Liver (tissue), 9 donors: ENCODE results near the gene LPAR6. TPM values are rescaled to one million over a fixed set of nuclear protein-coding genes. Genes with fewer than 3 reads are reported as not detected.
"Not testable (repeated sequence)": the region's sequence is repeated elsewhere in the genome, so short reads cannot be mapped to it uniquely, and the experiment has no call there.

ENCODE experiments used
- DNase-seq: peaks from one replicate; pipeline ENCODE4 v3.0.0-alpha.2; 2017; ENCODE audit warnings: low spot score
- H3K27ac ChIP-seq, 2 donors: one replicate each; pipeline ENCODE4 v1.7.0; 2013; ENCODE audit warnings: inconsistent platforms in 2 of 2, low read length in 2 of 2, control low read depth in 1 of 2, low read depth in 1 of 2, mild to moderate bottlenecking in 1 of 2
- H3K27me3 ChIP-seq, 4 donors: one replicate each; pipeline versions ENCODE4 v1.6.1 to v1.7.0; 2013; ENCODE audit warnings: low read length in 3 of 4, inconsistent platforms in 1 of 4, mild to moderate bottlenecking in 1 of 4, moderate library complexity in 1 of 4; ENCODE audit not compliant: control insufficient read depth in 4 of 4, insufficient read depth in 4 of 4
- H3K36me3 ChIP-seq, 4 donors: one replicate each; pipeline versions ENCODE4 v1.6.1 to v1.7.0; 2013; ENCODE audit warnings: low read length in 3 of 4, mild to moderate bottlenecking in 3 of 4, low read depth in 1 of 4, moderate library complexity in 1 of 4; ENCODE audit not compliant: control insufficient read depth in 4 of 4, insufficient read depth in 3 of 4
- H3K4me1 ChIP-seq, 4 donors: one replicate each; pipeline versions ENCODE4 v1.6.1 to v1.7.0; 2013; ENCODE audit warnings: low read length in 3 of 4, mild to moderate bottlenecking in 3 of 4, moderate library complexity in 1 of 4; ENCODE audit not compliant: control insufficient read depth in 4 of 4, insufficient read depth in 4 of 4
- H3K4me3 ChIP-seq, 3 donors: one replicate each; pipeline versions ENCODE4 v1.6.1 to v1.7.0; 2013; ENCODE audit warnings: low read length in 3 of 3, control low read depth in 1 of 3, low read depth in 1 of 3, mild to moderate bottlenecking in 1 of 3
- H3K9ac ChIP-seq, 2 donors: one replicate each; pipeline ENCODE4 v1.7.0; 2013; ENCODE audit warnings: low read length in 2 of 2, mild to moderate bottlenecking in 2 of 2, moderate library complexity in 2 of 2, control low read depth in 1 of 2, low read depth in 1 of 2
- H3K9me3 ChIP-seq, 4 donors: one replicate each; pipeline versions ENCODE4 v1.6.1 to v1.7.0; 2013; ENCODE audit warnings: low read length in 3 of 4; ENCODE audit not compliant: control insufficient read depth in 4 of 4
- EGR1 ChIP-seq, 2 donors: IDR thresholded peaks; 2 replicates each; pipeline ENCODE4 v1.6.1; 2016 to 2018; ENCODE audit warnings: antibody characterized with exemption in 2 of 2, low read depth in 2 of 2
- FOXA1 ChIP-seq: IDR thresholded peaks from 2 replicates; pipeline ENCODE4 v1.6.1; 2016; ENCODE audit warnings: antibody characterized with exemption
- FOXA2 ChIP-seq: IDR thresholded peaks from 2 replicates; pipeline ENCODE4 v1.6.1; 2016; ENCODE audit warnings: antibody characterized with exemption
- GABPA ChIP-seq, 2 donors: IDR thresholded peaks in 1 of 2; conservative IDR thresholded peaks in 1 of 2; 2 replicates each; pipeline ENCODE4 v1.6.1; 2016; ENCODE audit warnings: antibody characterized with exemption in 2 of 2, mild to moderate bottlenecking in 1 of 2, moderate library complexity in 1 of 2
- HNF4A ChIP-seq, 2 donors: conservative IDR thresholded peaks; 2 replicates each; pipeline ENCODE4 v1.6.1; 2016; ENCODE audit warnings: antibody characterized with exemption in 2 of 2, mild to moderate bottlenecking in 2 of 2
- HNF4G ChIP-seq: IDR thresholded peaks from 2 replicates; pipeline ENCODE4 v1.6.1; 2016; ENCODE audit warnings: antibody characterized with exemption
- JUND ChIP-seq, 2 donors: IDR thresholded peaks; 2 replicates each; pipeline ENCODE4 v1.6.1; 2016; ENCODE audit warnings: antibody characterized with exemption in 2 of 2
- NR2F2 ChIP-seq: IDR thresholded peaks from 2 replicates; pipeline ENCODE4 v1.6.1; 2016; ENCODE audit warnings: antibody characterized with exemption
- RAD21 ChIP-seq, 2 donors: IDR thresholded peaks; 2 replicates each; pipeline ENCODE4 v1.6.1; 2016; ENCODE audit warnings: antibody characterized with exemption in 2 of 2, mild to moderate bottlenecking in 2 of 2
- RXRA ChIP-seq, 2 donors: IDR thresholded peaks; 2 replicates each; pipeline ENCODE4 v1.6.1; 2017 to 2018; ENCODE audit warnings: antibody characterized with exemption in 2 of 2, mild to moderate bottlenecking in 1 of 2
- SP1 ChIP-seq: IDR thresholded peaks from 2 replicates; pipeline ENCODE4 v1.6.1; 2018; ENCODE audit warnings: antibody characterized with exemption, mild to moderate bottlenecking
- YY1 ChIP-seq: IDR thresholded peaks from 2 replicates; pipeline ENCODE4 v1.6.1; 2016; ENCODE audit warnings: antibody characterized with exemption, mild to moderate bottlenecking
- WGBS: extraction: QIAGEN DNeasy Blood & Tissue Kit; methylation state at CpG from one replicate; pipeline ENCODE4 v1.1.7; 2013; 5-methylcytosine and 5-hydroxymethylcytosine counted together
- polyA plus RNA-seq, 2 donors: library from polyadenylated mRNA; stranded (reverse) in 1 of 2; unstranded in 1 of 2; fragments of 200-250 nt in 1 of 2; fragments of >200 nt in 1 of 2; fragmentation: Nextera tagmentation in 1 of 2; extraction: Ambion mirVana in 1 of 2; gene quantifications; one replicate each; pipeline versions ENCODE4 v1.2.1 to v1.2.3, GENCODE V29; 2013 to 2015
- total RNA-seq, 2 donors: library from RNA; depleted of rRNA; stranded (reverse); fragments of >200 nt; gene quantifications; one replicate each; pipeline ENCODE4 v1.2.3, GENCODE V29; 2014
- TF ChIP-seq, protein P1 (sequence below): IDR thresholded peaks from 2 replicates; pipeline ENCODE4 v1.6.1; 2016; ENCODE audit warnings: antibody characterized with exemption
- TF ChIP-seq, protein P2 (sequence below): fragments of 150-350 bp; IDR thresholded peaks from 2 replicates; pipeline ENCODE4 v1.5.1; 2017; ENCODE audit warnings: improper control_type of control experiment, low read depth, low read length; ENCODE audit not compliant: missing input control
- TF ChIP-seq, protein P3 (sequence below): IDR thresholded peaks from 2 replicates; pipeline ENCODE4 v1.6.1; 2016; ENCODE audit warnings: antibody characterized with exemption
- donor health status: healthy.
- donor health status: healthy.
- donor health status: healthy.
- donor health status: healthy.
- donor health status: healthy.

LPAR6 gene
- total and polyA plus RNA-seq, 4 donors = 5.9 to 12.4 (median 9.5) TPM

DNA sequence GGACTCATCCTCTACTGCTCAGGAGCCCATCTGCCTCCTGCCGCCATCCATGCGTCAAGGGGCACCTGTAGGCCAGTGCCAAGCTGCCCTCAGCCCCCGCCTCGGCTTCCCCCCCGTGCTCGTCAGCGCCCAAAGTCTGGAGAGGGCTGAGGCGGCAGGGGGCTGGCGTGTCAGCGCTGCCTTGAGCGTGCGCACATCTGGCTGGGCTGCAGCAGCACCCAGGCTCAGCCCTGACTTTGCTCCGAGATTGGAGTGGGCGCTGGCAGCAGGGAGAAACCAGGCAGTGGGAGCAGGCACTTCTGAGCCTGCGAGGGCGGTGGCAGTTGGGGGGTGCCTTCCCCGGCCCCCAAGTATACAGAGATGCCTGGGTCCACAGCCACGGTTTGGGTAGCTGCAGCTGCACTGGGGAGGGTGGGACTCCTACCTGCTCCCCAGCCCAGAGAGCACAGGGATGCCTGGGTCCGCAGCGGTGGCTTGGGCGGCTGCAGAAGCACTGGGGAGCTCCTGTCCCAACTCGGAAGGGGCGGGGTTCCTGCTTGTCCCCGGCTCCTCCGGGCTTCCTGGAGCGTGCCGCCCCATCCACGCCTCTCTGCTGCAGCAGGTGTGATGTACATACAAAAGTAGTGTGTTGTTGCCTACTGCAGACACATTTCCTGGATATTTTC, 44.8 kb upstream of the LPAR6 start:
- H3K36me3 ChIP-seq = peaks cover 0 to 11% (median 3%) of the 10 kb centered on the region in 4 donors
- WGBS = 95% methylated on average over 28 of the region's 28 CpGs
- no peaks in the 10 kb centered on the region for H3K27me3 ChIP-seq
- no peak overlapping the region for H3K9ac ChIP-seq
- no peak overlapping the region for H3K4me3 ChIP-seq
- no peaks in the 10 kb centered on the region for H3K4me1 ChIP-seq
- TF ChIP-seq SP1 = no peak
- TF ChIP-seq FOXA1 = no peak
- TF ChIP-seq RXRA (IDR thresholded peaks at IDR 0.05) = no peak
- no peak for TF ChIP-seq HNF4A (conservative IDR thresholded peaks at IDR 0.05)
- DNase-seq = no peak
- H3K27ac ChIP-seq = no peak overlapping the region
- H3K9me3 ChIP-seq = no peaks in the 10 kb centered on the region

DNA sequence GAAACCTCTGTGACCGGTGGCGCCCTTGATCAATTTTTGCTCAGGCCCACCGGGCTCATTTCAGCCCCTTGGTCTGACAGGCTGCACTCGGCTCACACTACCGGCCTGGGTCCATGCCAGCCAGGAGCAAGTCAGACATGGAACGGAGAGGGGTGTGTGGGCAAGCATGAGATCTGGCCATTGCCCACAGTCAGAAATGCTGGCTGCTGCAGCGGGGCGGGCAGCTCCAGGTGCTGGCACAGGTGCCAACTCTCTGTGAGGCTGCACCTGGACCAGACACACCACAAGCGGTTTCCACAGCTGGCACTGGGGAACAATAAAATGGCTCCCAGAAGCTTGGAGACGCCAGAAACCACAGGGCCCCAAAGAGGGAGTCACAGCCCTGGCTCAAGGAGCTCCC, 43.6 kb upstream of the LPAR6 start:
- Histone ChIP-seq H3K9ac (no peak overlapping the region), H3K9me3 (no peaks in the 10 kb centered on the region), H3K36me3 (peaks cover 0 to 11% (median 3%) of the 10 kb centered on the region in 4 donors), H3K4me3 (no peak overlapping the region), H3K4me1 (no peaks in the 10 kb centered on the region), H3K27me3 (no peaks in the 10 kb centered on the region), H3K27ac (no peak overlapping the region)
- DNase-seq = no peak
- TF ChIP-seq, protein P1, sequence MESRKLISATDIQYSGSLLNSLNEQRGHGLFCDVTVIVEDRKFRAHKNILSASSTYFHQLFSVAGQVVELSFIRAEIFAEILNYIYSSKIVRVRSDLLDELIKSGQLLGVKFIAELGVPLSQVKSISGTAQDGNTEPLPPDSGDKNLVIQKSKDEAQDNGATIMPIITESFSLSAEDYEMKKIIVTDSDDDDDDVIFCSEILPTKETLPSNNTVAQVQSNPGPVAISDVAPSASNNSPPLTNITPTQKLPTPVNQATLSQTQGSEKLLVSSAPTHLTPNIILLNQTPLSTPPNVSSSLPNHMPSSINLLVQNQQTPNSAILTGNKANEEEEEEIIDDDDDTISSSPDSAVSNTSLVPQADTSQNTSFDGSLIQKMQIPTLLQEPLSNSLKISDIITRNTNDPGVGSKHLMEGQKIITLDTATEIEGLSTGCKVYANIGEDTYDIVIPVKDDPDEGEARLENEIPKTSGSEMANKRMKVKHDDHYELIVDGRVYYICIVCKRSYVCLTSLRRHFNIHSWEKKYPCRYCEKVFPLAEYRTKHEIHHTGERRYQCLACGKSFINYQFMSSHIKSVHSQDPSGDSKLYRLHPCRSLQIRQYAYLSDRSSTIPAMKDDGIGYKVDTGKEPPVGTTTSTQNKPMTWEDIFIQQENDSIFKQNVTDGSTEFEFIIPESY = no peak
- WGBS = 98% methylated on average over 10 of the region's 10 CpGs

DNA sequence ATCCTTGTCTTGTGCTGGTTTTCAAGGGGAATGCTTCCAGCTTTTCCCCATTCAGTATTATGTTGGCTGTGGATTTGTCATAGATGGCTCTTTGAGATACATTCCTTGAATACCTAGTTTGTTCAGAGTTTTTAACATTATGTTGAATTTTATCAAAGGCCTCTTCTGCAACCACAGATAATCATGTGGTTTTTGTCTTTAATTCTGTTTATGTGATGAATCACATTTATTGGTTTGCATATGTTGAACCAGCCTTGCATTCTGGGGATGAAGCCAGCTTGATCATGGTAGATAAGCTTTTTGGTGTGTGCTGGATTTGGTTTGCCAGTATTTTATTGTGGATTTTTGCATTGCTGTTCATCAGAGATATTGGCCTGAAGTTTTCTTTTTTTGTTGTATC, 38.3 kb upstream of the LPAR6 start:
- H3K9me3 ChIP-seq = not testable (repeated sequence)

DNA sequence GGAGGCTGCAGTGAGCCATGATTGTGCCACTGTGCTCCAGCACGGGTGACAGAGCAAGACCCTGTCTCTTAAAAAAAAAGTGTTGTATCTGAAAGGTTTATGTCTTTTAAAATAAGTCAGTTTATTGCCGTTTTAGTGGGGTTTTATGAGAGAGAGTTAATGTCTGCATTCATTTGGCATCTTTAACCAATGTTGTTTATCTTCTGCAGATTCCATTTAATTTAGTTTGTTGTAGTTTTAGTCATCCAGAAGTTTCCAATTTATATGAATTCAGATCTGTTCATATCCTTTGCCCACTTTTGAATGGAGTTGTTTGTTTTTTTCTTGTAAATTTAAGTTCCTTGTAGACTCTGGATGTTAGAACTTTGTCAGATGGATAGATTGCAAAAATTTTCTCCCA, 36.7 kb upstream of the LPAR6 start:
- Histone ChIP-seq H3K9ac (no peak overlapping the region), H3K4me3 (no peak overlapping the region), H3K27ac (no peak overlapping the region), H3K27me3 (no peaks in the 10 kb centered on the region), H3K4me1 (no peaks in the 10 kb centered on the region), H3K36me3 (no peaks in the 10 kb centered on the region), H3K9me3 (peaks cover 0 to 6% (median 1%) of the 10 kb centered on the region in 4 donors)
- WGBS = 91% methylated on average over 2 of the region's 2 CpGs
- DNase-seq = no peak
- no peak for TF ChIP-seq NR2F2
- no peak for TF ChIP-seq RAD21 (IDR thresholded peaks at IDR 0.05)
- no peak for TF ChIP-seq HNF4G
- no peak for TF ChIP-seq EGR1 (IDR thresholded peaks at IDR 0.05; ENCODE audit: low read depth in 2 of 2)
- TF ChIP-seq, protein P2, sequence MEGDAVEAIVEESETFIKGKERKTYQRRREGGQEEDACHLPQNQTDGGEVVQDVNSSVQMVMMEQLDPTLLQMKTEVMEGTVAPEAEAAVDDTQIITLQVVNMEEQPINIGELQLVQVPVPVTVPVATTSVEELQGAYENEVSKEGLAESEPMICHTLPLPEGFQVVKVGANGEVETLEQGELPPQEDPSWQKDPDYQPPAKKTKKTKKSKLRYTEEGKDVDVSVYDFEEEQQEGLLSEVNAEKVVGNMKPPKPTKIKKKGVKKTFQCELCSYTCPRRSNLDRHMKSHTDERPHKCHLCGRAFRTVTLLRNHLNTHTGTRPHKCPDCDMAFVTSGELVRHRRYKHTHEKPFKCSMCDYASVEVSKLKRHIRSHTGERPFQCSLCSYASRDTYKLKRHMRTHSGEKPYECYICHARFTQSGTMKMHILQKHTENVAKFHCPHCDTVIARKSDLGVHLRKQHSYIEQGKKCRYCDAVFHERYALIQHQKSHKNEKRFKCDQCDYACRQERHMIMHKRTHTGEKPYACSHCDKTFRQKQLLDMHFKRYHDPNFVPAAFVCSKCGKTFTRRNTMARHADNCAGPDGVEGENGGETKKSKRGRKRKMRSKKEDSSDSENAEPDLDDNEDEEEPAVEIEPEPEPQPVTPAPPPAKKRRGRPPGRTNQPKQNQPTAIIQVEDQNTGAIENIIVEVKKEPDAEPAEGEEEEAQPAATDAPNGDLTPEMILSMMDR = no peak
- no peak for TF ChIP-seq JUND (IDR thresholded peaks at IDR 0.05)
- TF ChIP-seq, protein P3, sequence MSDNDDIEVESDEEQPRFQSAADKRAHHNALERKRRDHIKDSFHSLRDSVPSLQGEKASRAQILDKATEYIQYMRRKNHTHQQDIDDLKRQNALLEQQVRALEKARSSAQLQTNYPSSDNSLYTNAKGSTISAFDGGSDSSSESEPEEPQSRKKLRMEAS = no peak
- TF ChIP-seq HNF4A (conservative IDR thresholded peaks at IDR 0.05) = no peak
- no peak for TF ChIP-seq GABPA (IDR thresholded peaks at IDR 0.05 in 1 of 2, conservative IDR thresholded peaks at IDR 0.05 in 1 of 2)
- no peak for TF ChIP-seq SP1
- no peak for TF ChIP-seq RXRA (IDR thresholded peaks at IDR 0.05)
- TF ChIP-seq, protein P1 = no peak
- TF ChIP-seq YY1 = no peak
- TF ChIP-seq FOXA2 = no peak

More for the DNA sequence above, 38.3 kb upstream of the LPAR6 start:
- H3K36me3 ChIP-seq, H3K9ac ChIP-seq, H3K27ac ChIP-seq, H3K4me3 ChIP-seq, DNase-seq, H3K27me3 ChIP-seq, H3K4me1 ChIP-seq: not testable (repeated sequence)
